Sigmoid colon (tissue), 7 donors: ENCODE measurements around the gene RNPS1. TPM values are rescaled to one million over a fixed set of nuclear protein-coding genes. Genes with fewer than 3 reads are reported as not detected.

Source experiments
- DNase-seq: peaks from one replicate; pipeline ENCODE4 v3.0.0-alpha.2; 2019
- H3K27ac ChIP-seq, 4 donors: fragments of 200-600 bp; sonication (generic); one replicate each; pipeline ENCODE4 v1.5.1; 2016 to 2019; ENCODE audit warnings: mild to moderate bottlenecking in 1 of 4
- H3K27me3 ChIP-seq, 3 donors: fragments of 200-600 bp; sonication (generic); one replicate each; pipeline ENCODE4 v1.5.1; 2019; ENCODE audit warnings: mild to moderate bottlenecking in 1 of 3
- H3K36me3 ChIP-seq, 4 donors: fragments of 200-600 bp; sonication (generic); one replicate each; pipeline ENCODE4 v1.5.1; 2016 to 2019
- H3K4me1 ChIP-seq, 4 donors: fragments of 200-600 bp; sonication (generic); one replicate each; pipeline ENCODE4 v1.5.1; 2017 to 2019
- H3K4me3 ChIP-seq, 4 donors: fragments of 200-600 bp; sonication (generic); one replicate each; pipeline ENCODE4 v1.5.1; 2017 to 2019; ENCODE audit warnings: mild to moderate bottlenecking in 2 of 4, moderate library complexity in 1 of 4
- H3K9me3 ChIP-seq, 4 donors: fragments of 200-600 bp in 3 of 4; sonication (generic) in 3 of 4; one replicate each; pipeline versions ENCODE4 v1.5.1 to v1.6.1; 2013 to 2019
- EP300 ChIP-seq, 4 donors: sonication (generic); formaldehyde crosslinking; IDR thresholded peaks; one replicate each; pipeline ENCODE4 v1.6.1; 2017; ENCODE audit warnings: antibody characterized with exemption in 4 of 4
- POLR2A ChIP-seq, 2 donors: fragments of 450-650 bp; IDR thresholded peaks; one replicate each; pipeline ENCODE4 v1.6.1; 2016; ENCODE audit warnings: antibody characterized with exemption in 2 of 2, mild to moderate bottlenecking in 2 of 2, moderate library complexity in 2 of 2
- POLR2AphosphoS5 ChIP-seq, 4 donors: sonication (generic); formaldehyde crosslinking; IDR thresholded peaks; one replicate each; pipeline ENCODE4 v1.6.1; 2017; ENCODE audit warnings: antibody characterized with exemption in 4 of 4
- WGBS, 2 donors: extraction: QIAGEN DNeasy Blood & Tissue Kit; methylation state at CpG; one replicate each; pipeline ENCODE4 v1.1.7; 2013; 5-methylcytosine and 5-hydroxymethylcytosine counted together
- intact Hi-C: fragments of 100-400 bp; cut with DNase I; formaldehyde crosslinking; loops from one replicate; pipeline ENCODE4 v1.15.1; 2023
- polyA plus RNA-seq, 3 donors: library from polyadenylated mRNA; stranded (reverse); fragments of 200-250 nt; gene quantifications; one replicate each; pipeline ENCODE4 v1.2.3, GENCODE V29; 2013
- total RNA-seq, 4 donors: library from RNA; depleted of rRNA; stranded (reverse); fragments of >200 nt; gene quantifications; one replicate each; pipeline ENCODE4 v1.1.0, GENCODE V29; 2016
- TF ChIP-seq, protein P1 (sequence below), 4 experiments: fragments of 450-650 bp in 3 of 4; fragments of 200-600 bp in 1 of 4; IDR thresholded peaks; one replicate each; pipeline ENCODE4 v1.5.1; 2016 to 2019; ENCODE audit warnings: antibody characterized with exemption in 4 of 4, mild to moderate bottlenecking in 3 of 4, moderate library complexity in 2 of 4
- donor health status: healthy with polysubstance abuse.
- donor health status: Bipolar disorder and iron deficiency.
- donor health status: healthy.

Gene RNPS1
- total and polyA plus RNA-seq, 7 donors, result 110 to 171 (median 128) TPM

DNA sequence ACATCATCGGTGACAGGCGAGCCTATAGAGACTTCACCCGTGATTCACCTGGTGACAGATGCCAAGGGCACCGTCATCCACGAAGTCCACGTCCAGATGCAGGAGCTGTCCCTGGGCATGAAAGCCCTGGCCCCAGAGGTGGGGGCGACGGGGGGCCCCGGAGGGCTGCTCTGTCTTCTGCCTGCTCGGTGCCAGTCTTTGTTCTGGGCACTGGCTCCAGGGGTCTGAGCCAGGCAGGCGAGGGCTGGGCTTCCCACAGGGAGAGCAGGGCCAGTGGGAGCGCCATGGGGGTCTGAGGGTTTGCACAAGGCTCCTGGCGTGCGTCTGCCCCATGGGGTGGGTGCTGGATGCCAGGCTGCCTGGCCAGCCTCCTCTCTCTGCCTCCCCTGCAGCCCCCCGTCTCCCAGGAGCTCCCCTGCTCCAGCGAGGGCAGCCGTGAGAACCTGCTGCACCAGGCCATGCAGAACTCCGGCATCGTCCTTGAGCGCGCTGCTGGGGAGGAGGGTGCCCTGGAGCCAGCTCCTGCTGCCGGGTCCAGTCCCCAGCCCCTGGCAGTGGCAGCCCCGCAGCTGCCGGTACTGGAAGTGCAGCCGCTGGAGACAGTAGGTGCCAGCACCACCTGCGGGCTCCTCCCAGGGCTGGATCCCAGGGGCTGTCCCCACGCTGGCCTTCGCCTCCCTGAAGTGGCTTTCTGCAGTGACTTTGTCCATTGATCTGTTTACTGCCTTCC, 34.7 kb downstream of the RNPS1 start:
- H3K27me3 ChIP-seq, result peaks cover 17 to 51% (median 26%) of the 10 kb centered on the region in 3 donors
- DNase-seq, result no peak

DNA sequence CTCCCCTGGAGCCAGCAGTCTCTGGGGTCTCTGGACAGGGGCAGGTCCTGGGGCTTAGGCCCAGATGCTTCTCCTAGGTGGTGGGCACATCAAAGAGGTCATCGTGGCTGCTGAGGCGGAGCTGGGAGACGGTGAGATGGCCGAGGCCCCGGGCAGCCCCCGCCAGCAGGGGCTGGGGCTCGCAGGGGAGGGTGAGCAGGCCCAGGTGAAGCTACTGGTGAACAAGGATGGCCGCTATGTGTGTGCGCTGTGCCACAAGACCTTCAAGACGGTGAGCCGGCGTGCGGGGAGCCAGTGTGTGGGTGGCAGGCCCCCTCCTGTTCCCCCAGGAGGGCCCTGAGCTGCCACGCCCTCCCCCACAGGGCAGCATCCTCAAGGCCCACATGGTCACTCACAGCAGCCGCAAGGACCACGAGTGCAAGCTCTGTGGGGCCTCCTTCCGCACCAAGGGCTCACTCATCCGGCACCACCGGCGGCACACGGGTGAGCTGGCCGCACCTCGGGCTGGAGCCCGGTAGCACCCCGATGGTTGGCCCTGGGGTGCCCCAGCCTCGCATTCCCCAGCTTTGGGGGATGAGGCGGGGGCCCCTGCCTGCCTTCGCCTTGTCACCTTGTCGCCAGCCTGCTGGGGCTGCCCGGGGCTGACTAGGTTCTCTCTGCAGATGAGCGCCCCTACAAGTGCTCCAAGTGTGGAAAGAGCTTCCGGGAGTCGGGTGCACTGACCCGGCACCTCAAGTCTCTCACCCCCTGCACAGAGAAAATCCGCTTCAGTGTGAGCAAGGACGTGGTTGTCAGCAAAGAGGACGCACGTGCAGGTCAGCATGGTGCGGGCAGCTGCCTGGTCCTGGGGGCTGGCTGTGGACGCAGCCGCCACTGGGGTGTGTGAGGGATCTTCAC, 35.6 kb downstream of the RNPS1 start:
- TF ChIP-seq, protein P1, sequence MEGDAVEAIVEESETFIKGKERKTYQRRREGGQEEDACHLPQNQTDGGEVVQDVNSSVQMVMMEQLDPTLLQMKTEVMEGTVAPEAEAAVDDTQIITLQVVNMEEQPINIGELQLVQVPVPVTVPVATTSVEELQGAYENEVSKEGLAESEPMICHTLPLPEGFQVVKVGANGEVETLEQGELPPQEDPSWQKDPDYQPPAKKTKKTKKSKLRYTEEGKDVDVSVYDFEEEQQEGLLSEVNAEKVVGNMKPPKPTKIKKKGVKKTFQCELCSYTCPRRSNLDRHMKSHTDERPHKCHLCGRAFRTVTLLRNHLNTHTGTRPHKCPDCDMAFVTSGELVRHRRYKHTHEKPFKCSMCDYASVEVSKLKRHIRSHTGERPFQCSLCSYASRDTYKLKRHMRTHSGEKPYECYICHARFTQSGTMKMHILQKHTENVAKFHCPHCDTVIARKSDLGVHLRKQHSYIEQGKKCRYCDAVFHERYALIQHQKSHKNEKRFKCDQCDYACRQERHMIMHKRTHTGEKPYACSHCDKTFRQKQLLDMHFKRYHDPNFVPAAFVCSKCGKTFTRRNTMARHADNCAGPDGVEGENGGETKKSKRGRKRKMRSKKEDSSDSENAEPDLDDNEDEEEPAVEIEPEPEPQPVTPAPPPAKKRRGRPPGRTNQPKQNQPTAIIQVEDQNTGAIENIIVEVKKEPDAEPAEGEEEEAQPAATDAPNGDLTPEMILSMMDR (IDR thresholded peaks at IDR 0.05), result no peak
- TF ChIP-seq POLR2A (IDR thresholded peaks at IDR 0.05), result no peak
- no peak for TF ChIP-seq EP300 (IDR thresholded peaks at IDR 0.05)
- no peak for TF ChIP-seq POLR2AphosphoS5 (IDR thresholded peaks at IDR 0.05)
- intact Hi-C loops, result no loop called here
- H3K9me3 ChIP-seq, result no peaks in the 10 kb centered on the region
- no peak overlapping the region for H3K27ac ChIP-seq
- 92 to 94% methylated on average over 41 of the region's 41 CpGs for WGBS, 2 donors
- H3K4me3 ChIP-seq, result no peak overlapping the region
- no peak for DNase-seq
- H3K4me1 ChIP-seq, result peaks cover 0 to 18% (median 16%) of the 10 kb centered on the region in 4 donors
- peaks cover 11 to 43% (median 17%) of the 10 kb centered on the region in 3 donors for H3K27me3 ChIP-seq
- H3K36me3 ChIP-seq, result peaks cover 67 to 84% (median 75%) of the 10 kb centered on the region in 4 donors

More for the DNA sequence above, 34.7 kb downstream of the RNPS1 start:
- Histone ChIP-seq H3K27ac (no peak overlapping the region), H3K4me1 (peaks cover 0 to 26% (median 24%) of the 10 kb centered on the region in 4 donors), H3K36me3 (peaks cover 65 to 77% (median 72%) of the 10 kb centered on the region in 4 donors), H3K9me3 (no peaks in the 10 kb centered on the region), H3K4me3 (no peak overlapping the region)
- intact Hi-C loops, result no loop called here
- TF ChIP-seq POLR2AphosphoS5 (IDR thresholded peaks at IDR 0.05) (no peak), EP300 (IDR thresholded peaks at IDR 0.05) (no peak), POLR2A (IDR thresholded peaks at IDR 0.05) (no peak)
- TF ChIP-seq, protein P1 (IDR thresholded peaks at IDR 0.05), result no peak
- WGBS, 2 donors, result 95% methylated on average over 28 of the region's 28 CpGs

DNA sequence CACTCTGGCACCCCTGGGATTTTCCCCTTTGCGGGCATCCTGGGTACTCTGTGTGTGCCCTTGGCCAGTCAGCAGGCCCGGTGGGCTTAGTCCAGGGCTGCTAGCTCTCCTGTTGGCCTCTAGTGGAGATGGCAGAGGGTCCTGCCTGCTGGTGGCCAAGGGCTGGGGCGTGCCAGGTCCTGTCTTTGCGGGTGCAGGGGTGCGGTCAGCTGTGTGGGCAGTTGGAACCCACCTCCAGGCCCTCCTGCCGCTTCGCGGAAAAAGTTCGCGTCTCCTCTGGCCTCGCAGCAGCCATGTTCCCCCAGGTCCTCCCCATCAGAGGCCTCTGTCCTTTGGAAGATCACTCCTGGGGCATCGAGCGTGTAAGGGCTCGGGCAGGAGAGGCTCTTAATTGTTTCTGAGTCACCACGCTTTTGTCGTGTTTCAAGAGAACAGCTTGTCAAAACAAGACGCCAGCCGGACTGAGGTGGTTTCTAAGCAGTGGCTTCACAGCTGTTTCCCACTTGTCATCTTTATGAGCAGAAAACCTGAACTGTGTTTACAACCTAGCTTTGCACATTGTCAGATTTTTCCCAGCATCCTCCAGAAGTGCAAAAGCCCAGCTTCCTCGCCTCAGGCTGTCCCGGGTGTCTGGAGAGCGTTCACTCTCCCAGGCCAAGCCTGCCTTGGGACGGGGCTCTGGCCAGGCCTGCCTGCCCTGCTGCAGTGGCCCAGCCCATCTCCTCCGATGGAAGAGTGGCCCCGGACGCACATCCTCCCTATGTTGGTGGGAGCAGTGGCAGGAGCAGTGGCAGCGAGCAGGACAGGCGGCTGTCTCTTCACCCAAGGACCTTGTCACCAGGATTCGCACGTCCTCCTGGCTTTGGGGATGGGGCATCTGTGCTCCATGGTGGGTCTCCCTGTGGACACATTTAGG, 36.7 kb downstream of the RNPS1 start:
- Histone ChIP-seq H3K36me3 (peaks cover 67 to 91% (median 75%) of the 10 kb centered on the region in 4 donors), H3K4me1 (peaks cover 0 to 14% (median 12%) of the 10 kb centered on the region in 4 donors), H3K4me3 (no peak overlapping the region), H3K27me3 (peaks cover under 1 to 32% (median 6%) of the 10 kb centered on the region in 3 donors), H3K27ac (no peak overlapping the region), H3K9me3 (no peaks in the 10 kb centered on the region)
- no peak for DNase-seq
- 91% methylated on average over 29 of the region's 29 CpGs for WGBS, 2 donors
- intact Hi-C loops, result no loop called here
- TF ChIP-seq EP300 (IDR thresholded peaks at IDR 0.05) (no peak), POLR2AphosphoS5 (IDR thresholded peaks at IDR 0.05) (no peak), POLR2A (IDR thresholded peaks at IDR 0.05) (no peak)
- TF ChIP-seq, protein P1 (IDR thresholded peaks at IDR 0.05), result no peak

DNA sequence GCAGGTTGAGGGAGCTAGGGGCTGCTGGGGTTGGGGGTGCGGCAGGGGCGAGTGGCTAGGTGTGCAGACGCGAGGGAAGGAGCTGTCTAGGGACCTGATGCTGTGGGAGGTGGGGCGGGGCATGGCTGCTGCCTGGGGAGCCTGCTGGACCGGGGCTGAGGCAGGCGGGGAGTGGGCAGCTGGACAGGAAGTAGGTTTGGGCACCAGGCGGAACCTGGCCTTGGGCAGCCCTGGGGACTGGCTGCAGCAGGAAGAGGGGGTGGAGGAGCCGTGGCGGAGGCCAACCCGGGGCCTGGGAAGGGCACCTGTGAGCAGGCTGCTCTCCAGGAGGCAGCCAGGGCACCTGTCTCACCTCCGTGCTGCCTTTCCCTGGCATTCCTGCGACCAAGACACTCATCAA, 37.5 kb downstream of the RNPS1 start:
- no peak overlapping the region for H3K4me3 ChIP-seq
- TF ChIP-seq POLR2AphosphoS5 (IDR thresholded peaks at IDR 0.05) (no peak), EP300 (IDR thresholded peaks at IDR 0.05) (no peak), POLR2A (IDR thresholded peaks at IDR 0.05) (no peak)
- TF ChIP-seq, protein P1 (IDR thresholded peaks at IDR 0.05), result no peak
- H3K27me3 ChIP-seq, result peaks cover 0 to 23% (median 0%) of the 10 kb centered on the region in 3 donors
- intact Hi-C loops, result no loop called here
- no peak for DNase-seq
- H3K4me1 ChIP-seq, result peaks cover 0 to 13% (median 11%) of the 10 kb centered on the region in 4 donors
- H3K27ac ChIP-seq, result no peak overlapping the region
- WGBS, 2 donors, result 92% methylated on average over 13 of the region's 13 CpGs
- H3K9me3 ChIP-seq, result no peaks in the 10 kb centered on the region
- peaks cover 62 to 84% (median 70%) of the 10 kb centered on the region in 4 donors for H3K36me3 ChIP-seq
